SK-N-MC (cell line): ENCODE data around the gene PHF3.

ENCODE experiments used
- DNase-seq: peaks from one replicate; pipeline ENCODE4 v3.0.0-alpha.2; 2011; ENCODE audit warnings: low read depth, low spot score
- H3K27ac ChIP-seq: fragments of 200-600 bp; sonication (generic); 2 replicates; pipeline ENCODE4 v1.5.1; 2016; ENCODE audit warnings: mixed run types
- H3K36me3 ChIP-seq: fragments of 200-600 bp; sonication (generic); 2 replicates; pipeline ENCODE4 v1.6.1; 2017; ENCODE audit warnings: antibody characterized with exemption, low read length, mixed read lengths; ENCODE audit not compliant: insufficient read depth
- H3K4me3 ChIP-seq: fragments of 200-600 bp; sonication (generic); 2 replicates; pipeline ENCODE4 v1.5.1; 2016
- H3K9ac ChIP-seq: fragments of 200-600 bp; sonication (generic); 2 replicates; pipeline ENCODE4 v1.8.0; 2017; ENCODE audit warnings: mixed run types, mixed read lengths; ENCODE audit not compliant: insufficient read length
- H3K9me3 ChIP-seq: fragments of 200-600 bp; sonication (generic); 2 replicates; pipeline ENCODE4 v1.6.1; 2017; ENCODE audit warnings: low read depth, mild to moderate bottlenecking, antibody characterized with exemption, low read length, moderate library complexity, mixed read lengths
- EZH2 ChIP-seq: fragments of 200-600 bp; sonication (generic); IDR thresholded peaks from one replicate; pipeline ENCODE4 v1.6.1; 2017; ENCODE audit warnings: antibody characterized with exemption
- FOXP2 ChIP-seq: optimal IDR thresholded peaks from 2 replicates; pipeline ENCODE3; 2011; ENCODE audit warnings: mild to moderate bottlenecking, moderate library complexity; ENCODE audit not compliant: insufficient read depth; ENCODE audit errors: extremely low read length, control extremely low read depth
- POLR2AphosphoS5 ChIP-seq: IDR thresholded peaks from 2 replicates; pipeline ENCODE4 v1.6.1; 2012; ENCODE audit warnings: mild to moderate bottlenecking, low read depth, low read length, borderline replicate concordance

PHF3 gene

DNA sequence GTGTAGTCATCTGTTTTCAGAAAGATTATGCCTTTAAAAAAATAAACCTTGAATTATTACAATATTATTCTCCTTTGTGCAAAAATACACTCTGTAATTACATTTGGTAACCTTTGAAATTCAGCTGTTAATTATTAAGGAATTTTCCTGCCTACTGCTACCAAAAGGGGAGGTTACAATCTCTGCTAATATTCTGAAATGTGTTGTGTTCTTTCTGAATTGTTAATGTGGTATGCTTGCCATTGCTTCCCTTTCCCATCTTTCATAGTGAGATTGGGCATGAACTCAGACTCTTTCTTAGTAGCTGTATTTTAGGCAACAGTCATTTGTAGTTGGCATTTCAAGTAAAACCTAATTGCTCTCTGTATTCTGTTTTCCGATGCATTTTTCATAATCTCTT is 73.0 kb downstream of the PHF3 start:
- Histone ChIP-seq H3K36me3 (peaks cover 89% of the 10 kb centered on the region), H3K9me3 (no peaks in the 10 kb centered on the region), H3K27ac (no peak overlapping the region), H3K4me3 (no peak overlapping the region), H3K9ac (no peak overlapping the region)
- TF ChIP-seq FOXP2 (no peak), EZH2 (no peak), POLR2AphosphoS5 (no peak)
- no peak for DNase-seq

DNA sequence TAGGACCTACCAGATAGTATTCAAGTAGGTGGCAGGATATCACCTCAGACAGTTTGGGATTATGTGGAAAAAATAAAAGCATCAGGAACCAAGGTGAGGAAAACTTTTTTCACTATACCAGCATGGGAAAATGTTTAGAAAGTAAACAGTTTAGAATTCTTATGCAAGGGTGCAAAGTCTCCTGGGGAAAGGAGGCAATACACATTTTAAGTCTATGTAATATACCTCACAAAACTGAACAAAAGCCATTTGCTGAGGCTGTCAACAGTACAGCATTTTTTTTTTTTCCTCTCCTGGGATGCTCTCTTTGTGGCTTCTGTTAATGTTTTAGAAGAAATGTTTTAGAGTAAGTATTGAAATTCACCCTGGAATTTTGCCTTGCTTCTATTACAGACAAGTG is 73.5 kb downstream of the PHF3 start:
- Histone ChIP-seq H3K27ac (no peak overlapping the region), H3K9me3 (no peaks in the 10 kb centered on the region), H3K36me3 (peaks cover 86% of the 10 kb centered on the region), H3K4me3 (no peak overlapping the region), H3K9ac (no peak overlapping the region)
- no peak for DNase-seq
- TF ChIP-seq EZH2 (no peak), POLR2AphosphoS5 (no peak), FOXP2 (no peak)

DNA sequence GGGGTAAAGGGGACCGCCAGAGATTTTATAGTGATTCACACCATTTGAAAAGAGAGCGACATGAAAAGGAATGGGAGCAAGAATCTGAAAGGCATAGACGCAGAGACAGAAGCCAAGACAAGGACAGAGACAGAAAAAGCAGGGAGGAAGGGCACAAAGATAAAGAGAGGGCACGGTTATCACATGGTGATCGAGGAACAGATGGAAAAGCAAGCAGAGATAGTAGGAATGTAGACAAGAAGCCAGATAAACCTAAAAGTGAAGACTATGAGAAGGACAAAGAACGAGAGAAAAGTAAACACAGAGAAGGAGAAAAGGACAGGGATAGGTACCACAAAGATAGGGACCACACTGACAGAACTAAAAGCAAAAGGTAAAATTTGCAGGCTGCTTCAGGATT is 77.7 kb downstream of the PHF3 start:
- H3K9ac ChIP-seq: no peak overlapping the region
- no peaks in the 10 kb centered on the region for H3K9me3 ChIP-seq
- TF ChIP-seq POLR2AphosphoS5 (no peak), FOXP2 (no peak), EZH2 (no peak)
- H3K36me3 ChIP-seq: peaks cover 49% of the 10 kb centered on the region
- no peak for DNase-seq
- H3K27ac ChIP-seq: no peak overlapping the region
- no peak overlapping the region for H3K4me3 ChIP-seq

DNA sequence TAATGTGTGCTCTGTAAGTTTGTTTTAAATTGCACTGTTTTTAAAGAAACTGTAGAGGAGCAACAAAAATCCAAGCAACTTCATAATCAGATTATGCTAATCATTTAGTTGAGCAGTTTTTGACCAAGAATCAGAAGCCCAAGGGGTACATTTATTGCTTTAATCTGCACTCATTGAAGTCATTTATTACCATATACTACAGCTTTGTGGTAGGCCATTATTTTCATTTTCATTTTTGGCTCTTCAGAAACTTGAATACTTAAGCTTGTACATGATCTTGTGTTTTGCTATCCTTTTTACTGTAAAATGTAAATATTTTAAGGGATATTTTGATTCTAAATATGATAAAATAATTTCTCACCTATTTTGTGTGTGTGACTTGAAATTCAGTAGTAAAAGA is 78.5 kb downstream of the PHF3 start:
- DNase-seq: no peak
- H3K4me3 ChIP-seq: no peak overlapping the region
- H3K36me3 ChIP-seq: peaks cover 44% of the 10 kb centered on the region
- no peaks in the 10 kb centered on the region for H3K9me3 ChIP-seq
- TF ChIP-seq POLR2AphosphoS5: no peak
- TF ChIP-seq EZH2: no peak
- TF ChIP-seq FOXP2: no peak
- no peak overlapping the region for H3K27ac ChIP-seq
- no peak overlapping the region for H3K9ac ChIP-seq

DNA sequence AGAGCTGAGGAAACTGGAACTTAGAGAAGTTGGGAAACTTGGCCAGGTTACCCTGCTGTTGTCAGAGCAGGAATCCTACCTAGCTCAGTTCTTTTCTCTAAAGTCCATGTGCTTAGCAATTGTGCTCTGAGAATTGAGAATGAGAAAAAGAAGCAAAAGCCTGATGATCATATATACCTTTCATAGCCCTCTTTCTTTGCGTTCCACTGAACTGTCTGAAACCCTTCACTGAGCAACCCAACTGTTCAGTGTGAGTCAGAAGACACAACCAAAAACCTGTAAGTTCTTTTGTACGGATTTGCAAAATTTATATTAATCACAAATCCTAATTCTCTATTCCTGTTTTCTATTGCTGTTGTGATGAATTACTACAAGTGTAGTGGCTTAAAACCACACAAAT is 80.6 kb downstream of the PHF3 start:
- Histone ChIP-seq H3K9ac (no peak overlapping the region), H3K9me3 (no peaks in the 10 kb centered on the region), H3K27ac (no peak overlapping the region), H3K36me3 (peaks cover 24% of the 10 kb centered on the region), H3K4me3 (no peak overlapping the region)
- TF ChIP-seq EZH2: no peak
- no peak for TF ChIP-seq FOXP2
- no peak for TF ChIP-seq POLR2AphosphoS5
- DNase-seq: no peak

DNA sequence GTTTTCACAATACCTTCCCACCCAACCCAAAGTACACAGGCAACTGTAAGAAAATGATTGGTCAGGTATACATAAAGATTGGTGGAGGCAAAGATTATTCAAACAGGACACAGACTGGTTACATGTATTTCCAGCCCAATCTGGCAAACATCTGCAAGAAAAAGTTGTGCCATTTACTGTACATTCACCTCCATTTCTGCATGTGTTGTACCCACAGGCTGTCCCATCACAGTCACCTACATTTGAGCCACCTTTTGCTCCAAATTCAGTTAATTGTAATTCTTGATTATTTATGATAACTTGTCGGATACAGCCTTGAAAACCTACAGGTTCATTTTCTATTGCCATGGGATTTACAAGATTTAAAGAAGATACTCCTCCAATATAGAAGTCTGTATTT is 85.6 kb downstream of the PHF3 start:
- Histone ChIP-seq H3K4me3 (no peak overlapping the region), H3K27ac (no peak overlapping the region), H3K36me3 (no peaks in the 10 kb centered on the region), H3K9me3 (no peaks in the 10 kb centered on the region), H3K9ac (no peak overlapping the region)
- DNase-seq: no peak
- TF ChIP-seq POLR2AphosphoS5 (no peak), EZH2 (no peak), FOXP2 (no peak)

DNA sequence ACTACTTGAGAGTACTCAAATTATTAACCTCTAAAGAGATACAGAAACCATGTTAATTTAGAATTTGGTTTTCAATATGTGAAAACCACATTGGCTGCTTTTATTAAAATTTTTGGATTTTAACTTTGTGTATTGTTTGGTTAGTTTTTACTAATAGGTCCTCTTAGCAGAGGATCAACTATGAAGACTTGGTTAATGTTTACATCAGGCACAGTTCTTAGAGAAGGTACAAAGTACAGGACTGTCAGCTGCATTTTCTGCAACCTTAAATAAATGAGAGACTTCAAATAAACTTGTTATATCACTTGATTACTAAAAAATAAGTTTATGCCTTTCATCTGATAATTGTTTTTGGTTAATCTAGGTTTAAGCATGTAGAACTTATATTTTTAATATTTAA is 89.1 kb downstream of the PHF3 start:
- no peaks in the 10 kb centered on the region for H3K36me3 ChIP-seq
- no peaks in the 10 kb centered on the region for H3K9me3 ChIP-seq
- DNase-seq: no peak
- no peak for TF ChIP-seq POLR2AphosphoS5
- H3K4me3 ChIP-seq: no peak overlapping the region
- H3K27ac ChIP-seq: no peak overlapping the region
- H3K9ac ChIP-seq: no peak overlapping the region

DNA sequence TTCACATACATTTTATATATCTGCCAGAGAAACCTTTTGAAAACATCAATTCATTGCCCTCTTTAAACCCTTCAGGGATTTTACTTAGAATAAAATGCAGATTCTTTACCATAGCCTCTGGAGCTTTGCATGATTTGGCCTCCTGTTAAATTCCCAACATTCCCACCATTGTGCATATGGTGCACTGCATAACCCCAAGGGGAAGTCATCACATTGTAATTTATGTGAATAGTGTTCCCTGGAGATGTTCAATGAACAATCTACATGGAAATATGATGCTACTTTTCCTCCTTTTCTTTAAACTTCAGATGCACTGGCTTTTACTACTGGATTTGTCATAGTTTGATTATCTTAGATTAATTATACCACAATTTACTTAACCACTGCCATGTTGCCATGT is 94.7 kb downstream of the PHF3 start:
- no peak for DNase-seq
- Histone ChIP-seq H3K4me3 (no peak overlapping the region), H3K9ac (no peak overlapping the region), H3K36me3 (no peaks in the 10 kb centered on the region), H3K27ac (no peak overlapping the region), H3K9me3 (no peaks in the 10 kb centered on the region)
- TF ChIP-seq POLR2AphosphoS5 (no peak), FOXP2 (no peak), EZH2 (no peak)

DNA sequence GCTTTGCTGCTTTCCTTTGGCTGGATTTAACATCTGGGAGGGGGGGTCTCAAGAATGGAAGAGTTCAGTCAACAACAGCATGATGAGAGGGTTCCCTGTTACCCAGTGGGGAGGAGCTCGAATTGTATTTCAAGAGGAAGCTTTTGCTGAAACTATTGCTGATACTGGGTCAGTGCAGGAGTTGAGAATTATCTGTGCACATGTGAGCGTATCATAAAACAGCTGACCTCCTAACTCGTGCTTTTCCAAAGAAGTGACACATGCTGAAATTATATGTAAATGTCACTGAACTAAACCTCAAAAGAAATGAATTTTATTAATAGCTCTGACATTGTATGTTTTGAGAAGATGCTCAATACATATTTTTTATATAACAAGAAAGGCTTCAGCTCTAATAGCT is 96.3 kb downstream of the PHF3 start:
- Histone ChIP-seq H3K4me3 (no peak overlapping the region), H3K9me3 (no peaks in the 10 kb centered on the region), H3K36me3 (no peaks in the 10 kb centered on the region), H3K27ac (no peak overlapping the region), H3K9ac (no peak overlapping the region)
- TF ChIP-seq POLR2AphosphoS5 (no peak), EZH2 (no peak), FOXP2 (no peak)
- DNase-seq: no peak

DNA sequence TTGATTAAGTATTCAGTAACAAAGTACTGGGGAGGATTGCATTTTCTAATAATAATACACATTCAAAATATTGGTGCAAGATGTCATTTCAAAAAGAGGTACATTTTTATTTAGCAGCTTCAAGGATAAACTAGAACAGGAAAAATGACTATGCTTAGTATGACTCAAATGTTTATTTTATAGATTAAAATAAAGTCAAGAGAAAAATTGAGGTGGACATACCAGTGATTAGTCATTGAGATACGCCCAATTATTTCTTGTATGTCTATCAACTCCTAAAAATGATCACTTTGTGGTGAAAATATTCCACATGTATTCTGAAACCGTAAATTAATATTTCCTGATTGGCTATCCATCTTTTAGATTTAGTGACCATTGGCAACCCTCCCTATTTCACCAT is 96.7 kb downstream of the PHF3 start:
- Histone ChIP-seq H3K27ac (no peak overlapping the region), H3K9me3 (no peaks in the 10 kb centered on the region), H3K4me3 (no peak overlapping the region), H3K36me3 (no peaks in the 10 kb centered on the region), H3K9ac (no peak overlapping the region)
- no peak for DNase-seq
- no peak for TF ChIP-seq POLR2AphosphoS5
- TF ChIP-seq EZH2: no peak
- no peak for TF ChIP-seq FOXP2
